RWPE1 (cell line): ENCODE results near the gene CORO2B.

ENCODE experiments used
- CTCF ChIA-PET: fragments of 350-600 bp; sonication (Branson Sonifier 250); formaldehyde crosslinking; extraction: SDS; loops from one replicate; lab custom pipeline; 2021; lab: Yijun Ruan, JAX
- POLR2A ChIA-PET: fragments of 400-600 bp; formaldehyde crosslinking; extraction: SDS; loops from one replicate; lab custom pipeline; 2020; ENCODE audit warnings: antibody characterized with exemption; ENCODE audit not compliant: low non-redundant PET; lab: Yijun Ruan, JAX
- DNase-seq: peaks from one replicate; pipeline ENCODE4 v3.0.0; 2012; ENCODE audit warnings: low spot score
- H3K27ac ChIP-seq: fragments of 450-650 bp; 2 replicates; pipeline ENCODE4 v1.5.1; 2017
- CTCF ChIP-seq: fragments of 450-650 bp; conservative IDR thresholded peaks from 2 replicates; pipeline ENCODE4 v1.5.1; 2017; ENCODE audit warnings: low read depth, mild to moderate bottlenecking

The CORO2B gene

DNA sequence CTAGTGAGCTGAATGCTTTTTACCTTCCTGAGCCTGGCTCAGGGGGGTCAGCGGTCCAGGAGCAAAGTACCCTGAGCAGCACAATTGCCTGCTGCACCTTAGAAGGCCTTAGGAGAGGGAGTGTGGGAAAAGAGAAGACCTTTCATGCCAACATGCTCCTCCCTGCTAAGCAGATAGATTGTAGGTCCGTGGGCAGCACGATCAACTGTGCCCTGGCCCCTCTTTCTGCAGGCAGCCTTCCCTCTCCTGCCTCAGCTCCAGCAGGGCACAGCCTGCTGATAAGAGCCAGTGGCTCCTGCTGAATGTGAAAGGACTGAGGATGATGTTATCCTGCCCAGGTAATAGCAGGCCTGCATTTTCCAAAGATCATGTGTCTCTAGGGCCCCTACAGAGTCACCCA is 4.1 kb downstream of the CORO2B start:
- DNase-seq, result no peak
- H3K27ac ChIP-seq, result no peak overlapping the region
- no peak for TF ChIP-seq CTCF
- ChIA-PET CTCF (interaction anchor here (0.5 kb wide), 1 partner anchor 287 kb away, joined by 3 read pairs; no protein-coding TSS in a partner anchor), POLR2A (no interaction called here)

DNA sequence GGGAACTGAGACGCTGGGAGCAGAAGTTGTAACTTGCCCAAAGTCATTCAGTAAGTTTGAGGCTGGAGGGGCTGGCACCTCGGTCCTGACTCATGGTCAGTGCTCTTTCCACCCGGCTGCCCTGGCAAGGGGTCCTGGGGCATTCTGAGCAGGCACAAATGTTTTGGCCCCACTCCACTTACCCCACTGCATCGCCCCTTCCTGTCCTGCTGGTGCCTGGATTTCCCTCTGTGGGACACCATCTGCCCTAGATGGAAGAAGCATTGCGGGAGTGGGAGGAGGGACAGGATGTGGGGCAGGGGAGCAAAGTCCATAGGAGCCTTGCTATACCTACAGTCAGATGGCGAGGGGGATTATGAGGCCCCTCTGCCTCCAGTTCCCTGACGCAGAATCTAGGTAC is 4.5 kb downstream of the CORO2B start:
- POLR2A ChIA-PET, result no interaction called here
- DNase-seq, result no peak
- TF ChIP-seq CTCF, result no peak
- no peak overlapping the region for H3K27ac ChIP-seq
- CTCF ChIA-PET, result no interaction called here

GRCh38 chr15:68583936-68584755 is 5.4 kb downstream of the CORO2B start:
- no peak for TF ChIP-seq CTCF
- no peak overlapping the region for H3K27ac ChIP-seq
- POLR2A ChIA-PET, result no interaction called here
- no peak for DNase-seq
- CTCF ChIA-PET, result interaction anchor here (1.3 kb wide), 1 partner anchor 90 kb away, joined by 4 read pairs; no protein-coding TSS in a partner anchor

GRCh38 chr15:68584756-68585573 is 6.2 kb downstream of the CORO2B start:
- POLR2A ChIA-PET, result no interaction called here
- no peak for TF ChIP-seq CTCF
- H3K27ac ChIP-seq, result no peak overlapping the region
- CTCF ChIA-PET, result interaction anchor here (1.2 to 1.3 kb wide), 2 partner anchors 89 to 340 kb away, joined by 3 to 4 read pairs; no protein-coding TSS in a partner anchor
- DNase-seq, result no peak

- TF ChIP-seq CTCF, result no peak
- POLR2A ChIA-PET, result interaction anchor here (0.6 kb wide), 1 partner anchor 896 kb away, joined by 3 read pairs; no protein-coding TSS in a partner anchor
- no peak for DNase-seq
- CTCF ChIA-PET, result interaction anchor here (1.2 to 1.3 kb wide), 2 partner anchors 88 to 339 kb away, joined by 3 to 4 read pairs; no protein-coding TSS in a partner anchor
- H3K27ac ChIP-seq, result no peak overlapping the region
These were observed 6.9 kb downstream of the CORO2B start for GRCh38 chr15:68585574-68586273.
